Breast epithelium (tissue), 3 donors: Measurements from ENCODE around the gene TRANK1.

Experiments used
- POLR2AphosphoS5 ChIP-seq, 3 donors: sonication (generic); formaldehyde crosslinking; IDR thresholded peaks; one replicate each; pipeline ENCODE4 v1.6.1; 2017; ENCODE audit warnings: antibody characterized with exemption in 3 of 3
- TF ChIP-seq, protein P1 (sequence below), 3 donors: fragments of 450-650 bp; IDR thresholded peaks; one replicate each; pipeline ENCODE4 v1.5.1; 2016 to 2017; ENCODE audit warnings: antibody characterized with exemption in 3 of 3, mild to moderate bottlenecking in 3 of 3, moderate library complexity in 3 of 3

DNA sequence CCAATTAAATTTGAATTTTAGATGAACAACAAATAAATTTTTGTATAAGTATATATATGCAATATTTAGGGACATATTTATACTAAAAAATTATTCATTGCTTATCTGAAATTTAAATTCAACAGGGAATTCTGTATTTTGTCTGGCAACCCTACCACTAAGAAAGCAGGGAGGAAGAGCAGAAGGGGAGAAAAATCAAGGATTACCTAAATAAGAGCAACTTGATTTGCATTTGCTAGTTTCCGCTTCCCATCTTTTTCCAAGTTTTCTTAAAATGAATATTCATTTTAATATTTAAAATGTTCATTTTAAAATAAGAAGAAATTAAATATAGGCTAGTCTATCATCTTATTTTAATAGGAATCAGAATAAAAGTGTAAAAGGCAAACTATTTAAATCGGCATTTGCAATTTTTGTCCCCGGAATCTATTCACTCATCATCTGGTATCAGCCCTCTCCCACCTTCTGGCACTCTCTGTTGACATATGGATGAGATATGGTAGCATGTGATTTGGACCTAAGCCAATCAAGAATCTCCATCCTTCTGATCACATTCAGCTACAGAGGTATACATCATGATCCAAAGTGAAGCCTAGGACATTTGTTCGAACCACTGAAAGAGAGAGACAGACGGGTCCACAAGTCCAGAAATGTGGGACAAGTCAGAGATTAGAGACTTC is 82.6 kb downstream of the TRANK1 start:
- TF ChIP-seq, protein P1, sequence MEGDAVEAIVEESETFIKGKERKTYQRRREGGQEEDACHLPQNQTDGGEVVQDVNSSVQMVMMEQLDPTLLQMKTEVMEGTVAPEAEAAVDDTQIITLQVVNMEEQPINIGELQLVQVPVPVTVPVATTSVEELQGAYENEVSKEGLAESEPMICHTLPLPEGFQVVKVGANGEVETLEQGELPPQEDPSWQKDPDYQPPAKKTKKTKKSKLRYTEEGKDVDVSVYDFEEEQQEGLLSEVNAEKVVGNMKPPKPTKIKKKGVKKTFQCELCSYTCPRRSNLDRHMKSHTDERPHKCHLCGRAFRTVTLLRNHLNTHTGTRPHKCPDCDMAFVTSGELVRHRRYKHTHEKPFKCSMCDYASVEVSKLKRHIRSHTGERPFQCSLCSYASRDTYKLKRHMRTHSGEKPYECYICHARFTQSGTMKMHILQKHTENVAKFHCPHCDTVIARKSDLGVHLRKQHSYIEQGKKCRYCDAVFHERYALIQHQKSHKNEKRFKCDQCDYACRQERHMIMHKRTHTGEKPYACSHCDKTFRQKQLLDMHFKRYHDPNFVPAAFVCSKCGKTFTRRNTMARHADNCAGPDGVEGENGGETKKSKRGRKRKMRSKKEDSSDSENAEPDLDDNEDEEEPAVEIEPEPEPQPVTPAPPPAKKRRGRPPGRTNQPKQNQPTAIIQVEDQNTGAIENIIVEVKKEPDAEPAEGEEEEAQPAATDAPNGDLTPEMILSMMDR (IDR thresholded peaks at IDR 0.05): no peak
- TF ChIP-seq POLR2AphosphoS5 (IDR thresholded peaks at IDR 0.05): no peak
